NCI-H1694 (cell line): ENCODE measurements around the gene POP7.

ENCODE experiments used
- DNase-seq: peaks from one replicate; lab custom pipeline; 2025; lab: John Stamatoyannopoulos, UW

Gene POP7

GRCh38 chr7:100679129-100679926, 26.6 kb upstream of the POP7 start:
- no peak for DNase-seq

DNA sequence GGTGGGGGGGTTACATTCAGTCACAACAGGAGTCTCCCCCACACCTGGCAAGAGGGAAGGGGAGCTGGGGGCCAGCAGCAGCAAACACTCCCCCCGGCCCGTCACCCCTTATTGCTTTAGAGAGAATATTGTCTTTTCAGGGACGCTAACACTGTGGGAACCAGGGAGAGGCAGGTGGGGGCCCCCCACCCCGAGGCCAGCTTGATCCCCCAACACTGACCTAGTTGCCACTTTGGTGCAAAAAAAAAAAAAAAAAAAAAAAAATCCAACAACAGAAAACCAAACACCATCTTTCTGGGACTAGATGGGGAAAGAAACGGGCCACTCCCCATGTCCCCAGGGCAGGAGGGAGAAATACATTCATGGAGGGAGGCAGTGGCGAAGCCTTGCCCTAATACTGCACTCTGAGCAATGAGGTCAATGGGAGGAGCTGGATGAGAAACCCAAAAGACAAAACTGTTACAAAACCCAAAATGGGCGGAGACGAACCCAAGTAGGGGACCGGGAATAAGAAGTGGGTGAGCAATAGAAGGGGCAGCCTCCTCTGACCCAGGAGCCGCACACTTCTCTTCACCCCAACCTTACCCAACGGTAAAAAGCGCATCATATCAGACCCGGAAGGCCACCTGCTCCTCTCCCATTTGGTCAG, 25.9 kb upstream of the POP7 start:
- DNase-seq, result no peak

DNA sequence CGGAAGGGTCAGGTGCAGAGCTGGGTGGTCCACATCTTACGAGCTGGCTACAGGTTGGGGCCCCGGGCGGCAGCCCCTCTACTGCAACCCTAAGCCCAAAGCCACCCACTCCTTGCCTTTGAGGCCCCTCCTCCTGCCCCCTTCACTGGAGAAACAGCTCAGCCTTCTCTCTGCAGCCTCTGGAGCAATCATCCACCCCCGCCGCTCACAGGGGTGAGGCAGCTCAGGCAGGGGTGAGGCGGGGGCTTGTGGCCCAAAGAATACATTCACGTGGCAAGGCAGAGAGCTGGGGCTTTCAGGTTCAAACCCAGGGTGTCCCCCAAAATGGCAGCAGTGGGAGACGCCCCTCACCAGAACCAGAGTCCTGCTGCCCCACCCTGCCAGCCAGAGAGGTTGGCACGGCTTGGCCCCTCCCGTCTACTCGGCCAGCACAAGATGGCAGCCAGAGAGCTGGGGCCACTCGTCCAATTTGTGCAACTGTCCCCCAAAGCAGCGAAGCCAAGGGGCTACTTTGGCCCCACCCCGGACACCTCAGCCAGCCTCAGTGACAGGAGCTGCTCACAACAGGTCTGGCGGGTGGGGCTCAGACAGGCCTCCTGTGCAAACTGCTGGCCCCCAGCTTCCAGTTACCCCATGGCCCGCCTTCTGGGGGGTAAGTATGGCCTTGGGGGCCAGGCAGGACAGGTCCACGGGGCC, 25.2 kb upstream of the POP7 start:
- DNase-seq, result no peak

GRCh38 chr7:100681491-100682227, 24.3 kb upstream of the POP7 start:
- DNase-seq, result no peak

DNA sequence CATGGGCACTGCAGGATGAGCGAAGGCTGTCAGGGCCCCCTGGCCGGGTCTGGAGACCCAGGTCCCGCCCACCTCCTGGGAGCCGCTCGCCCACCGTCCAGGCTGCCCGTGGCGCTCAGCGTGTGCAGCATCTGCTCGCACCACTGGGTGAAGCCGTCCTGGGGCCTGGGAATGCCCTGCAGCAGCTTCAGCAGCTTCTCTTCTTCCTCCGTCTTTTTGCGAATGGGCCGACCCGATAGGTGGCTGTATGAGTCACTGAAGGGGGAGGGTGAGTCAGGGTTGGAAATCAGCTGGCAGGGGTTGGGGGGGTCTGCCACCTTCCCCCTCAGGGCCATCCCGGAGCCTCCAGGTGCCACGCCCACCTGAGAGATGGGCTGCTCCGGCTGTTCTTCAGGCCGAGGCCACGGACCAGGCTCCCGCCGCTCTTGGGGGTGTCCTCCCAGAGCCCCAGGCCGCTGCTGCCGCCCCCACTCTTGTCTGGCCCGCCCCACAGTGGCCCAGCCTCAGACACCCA, 23.6 kb upstream of the POP7 start:
- no peak for DNase-seq

GRCh38 chr7:100682991-100683658, 22.8 kb upstream of the POP7 start:
- DNase-seq, result no peak

- DNase-seq, result no peak
These were observed 22.0 kb upstream of the POP7 start for GRCh38 chr7:100683659-100684533.

DNA sequence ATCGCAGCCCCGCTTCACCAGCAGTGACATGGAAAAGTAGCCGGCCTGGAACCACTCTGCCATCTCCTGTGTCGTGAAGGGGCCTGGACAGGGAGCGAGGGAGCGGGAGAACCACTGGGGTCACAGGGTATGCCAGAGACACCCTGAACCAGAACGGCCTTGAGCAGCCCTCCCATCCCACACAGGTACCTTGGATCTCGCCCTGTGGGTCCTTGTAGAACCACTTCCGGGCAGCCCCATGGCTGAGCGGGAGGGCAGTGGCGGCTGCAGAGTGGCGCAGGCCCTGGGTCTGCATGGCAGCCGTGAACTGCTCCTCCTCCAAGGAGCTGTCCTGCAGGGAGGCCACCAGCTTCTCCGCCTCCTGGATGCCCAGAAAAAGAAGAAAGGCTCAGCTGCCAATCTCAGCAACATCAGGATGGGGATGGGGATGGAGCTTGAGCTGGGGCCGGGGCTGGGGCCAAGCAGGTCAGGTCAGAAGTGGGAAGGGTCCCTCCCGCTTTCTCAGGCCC, 21.3 kb upstream of the POP7 start:
- DNase-seq, result no peak

GRCh38 chr7:100685049-100685605, 20.8 kb upstream of the POP7 start:
- no peak for DNase-seq

GRCh38 chr7:100685631-100686145, 20.2 kb upstream of the POP7 start:
- DNase-seq, result no peak

- DNase-seq, result no peak
These were observed 19.6 kb upstream of the POP7 start for GRCh38 chr7:100686201-100686821.

DNA sequence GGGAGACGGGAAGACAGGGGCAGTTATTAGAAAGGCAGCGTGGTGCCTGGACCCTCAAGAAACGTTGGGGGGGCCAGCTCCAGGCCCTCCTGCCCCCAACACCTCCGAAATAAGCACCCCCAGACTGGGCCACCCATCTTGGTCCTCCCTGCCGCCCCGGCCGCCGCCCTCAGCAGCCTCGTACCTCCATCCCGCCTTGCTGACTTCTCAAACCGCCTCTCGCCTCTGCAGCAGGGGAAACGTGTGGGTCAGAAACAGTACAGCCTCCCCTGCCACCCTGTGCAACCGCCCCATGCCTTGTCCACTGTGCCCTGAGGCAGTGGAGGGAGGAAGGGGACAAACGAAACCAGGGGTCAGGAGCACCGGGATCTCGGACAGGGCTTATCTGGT, 19.1 kb upstream of the POP7 start:
- DNase-seq, result no peak

- no peak for DNase-seq
These were observed 18.7 kb upstream of the POP7 start for GRCh38 chr7:100687261-100687660.

GRCh38 chr7:100687751-100688300, 18.1 kb upstream of the POP7 start:
- no peak for DNase-seq

- DNase-seq, result no peak
These were observed 17.5 kb upstream of the POP7 start for GRCh38 chr7:100688326-100688860.

DNA sequence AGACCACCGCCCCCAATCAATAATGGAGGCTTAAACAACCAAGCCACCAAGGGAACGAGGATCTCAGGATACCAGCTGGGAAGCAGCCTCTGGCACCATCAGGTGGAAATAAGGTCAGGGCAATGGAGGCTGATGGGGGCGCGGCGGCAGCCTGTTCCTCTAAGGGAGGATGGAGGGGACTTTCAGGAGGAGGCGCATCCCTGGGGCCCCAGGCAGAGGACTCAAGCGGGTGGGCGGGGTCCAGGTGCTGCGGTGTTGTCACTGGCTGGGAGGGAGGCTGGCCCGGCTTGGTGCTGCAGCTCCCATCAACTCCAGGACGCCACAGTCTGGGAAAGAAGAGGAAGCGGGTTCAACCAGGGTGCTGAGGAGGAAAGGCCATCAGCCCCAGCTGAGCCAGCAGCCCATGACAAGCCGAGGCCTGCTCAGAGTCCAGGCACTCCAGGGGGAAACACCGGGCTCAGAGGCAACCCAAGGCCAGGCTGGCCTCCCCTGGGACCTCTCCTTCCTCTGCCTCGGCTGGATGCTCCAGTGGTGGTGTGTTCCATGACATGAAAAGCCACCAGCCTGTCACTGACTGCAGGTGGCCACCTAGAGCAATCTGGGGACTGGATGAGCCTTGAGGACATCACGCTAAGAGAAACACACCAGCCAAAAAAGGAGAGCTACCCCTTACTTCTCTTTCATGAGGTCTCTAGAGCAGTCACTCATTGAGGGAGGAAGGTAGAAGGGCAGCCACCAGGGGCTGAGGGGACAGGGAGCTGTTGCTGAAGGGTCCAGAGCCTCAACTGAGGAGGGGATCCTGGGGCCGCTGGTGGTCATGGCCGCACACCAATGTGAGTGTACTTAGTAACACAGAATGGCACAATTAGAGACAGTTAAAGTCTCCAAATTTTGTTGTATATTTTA, 16.4 kb upstream of the POP7 start:
- no peak for DNase-seq

GRCh38 chr7:100691676-100692577, 14.0 kb upstream of the POP7 start:
- peak; percentile 73 for DNase-seq
